HG03520 (cell line): ENCODE measurements around the gene WNT2B.
"Not testable (repeated sequence)": the region's sequence is repeated elsewhere in the genome, so short reads cannot be mapped to it uniquely, and the experiment has no call there.

ENCODE experiments used
- ATAC-seq: cut with Tn5 transposase; IDR thresholded peaks from one replicate; pipeline ENCODE4 v1.9.1; 2021; ENCODE audit warnings: mild to moderate bottlenecking, moderate library complexity; ENCODE audit not compliant: unreplicated experiment

WNT2B gene

DNA sequence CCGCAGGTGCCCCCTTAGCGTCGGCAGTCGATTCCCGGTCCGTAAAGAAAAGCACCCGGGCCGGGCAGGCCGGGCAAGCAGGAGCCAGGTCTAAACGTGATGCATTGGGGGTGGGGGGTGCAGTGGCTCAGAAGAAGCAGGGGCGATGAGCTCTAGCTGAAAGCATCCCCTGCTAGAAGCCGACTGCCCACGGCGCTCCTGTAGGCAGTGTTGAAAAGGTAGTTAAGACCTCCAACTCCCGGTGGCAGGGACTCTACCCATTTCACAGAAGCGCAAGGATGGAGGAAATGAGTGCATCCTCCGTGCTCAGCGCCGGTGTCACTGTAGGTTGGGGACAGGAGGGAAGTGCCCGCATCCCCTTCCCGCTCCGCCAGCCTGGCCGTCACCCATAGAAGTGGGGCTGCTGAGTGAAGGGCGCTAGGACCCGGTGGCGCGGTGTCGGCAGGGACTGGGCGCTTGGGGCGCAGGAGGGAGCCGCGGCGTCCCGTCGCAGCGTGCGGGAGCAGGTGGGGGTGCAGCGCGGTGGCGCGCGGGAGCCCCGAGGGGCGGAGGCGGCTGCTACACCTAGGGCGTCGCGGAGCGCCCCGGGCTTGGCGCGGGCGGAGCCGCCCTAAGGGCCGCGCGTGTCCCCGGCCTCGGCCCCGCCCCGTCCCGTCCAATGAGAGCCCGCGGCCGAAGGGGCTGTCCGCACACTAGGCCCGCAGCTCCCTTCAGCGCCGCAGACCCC, at the start of gene WNT2B:
Gene WNT2B (plus strand): TSS at position 688 of the 727 bp plus-strand sequence. CDS start 298 bp downstream, outside the sequence.
- peak; percentile 44 for ATAC-seq

DNA sequence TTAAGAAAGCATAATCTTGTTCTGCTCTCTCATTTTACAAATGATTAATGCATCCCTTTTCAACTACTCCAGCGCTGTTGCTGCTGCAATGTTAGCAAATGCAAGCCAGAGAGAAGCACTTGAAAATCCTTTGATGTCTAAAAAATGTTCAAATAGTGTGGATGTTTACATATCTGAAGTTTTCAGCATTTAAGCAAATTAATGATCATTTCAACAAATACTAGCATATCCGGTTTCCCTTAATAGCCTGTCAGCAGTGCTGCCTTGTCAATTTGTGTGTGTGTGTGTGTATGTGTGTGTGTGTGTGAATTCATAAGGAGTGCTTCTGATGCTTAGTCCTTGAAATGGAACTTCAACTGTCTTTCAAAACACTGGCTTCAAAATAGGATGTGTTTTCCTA, 48.1 kb upstream of the WNT2B start:
- no peak for ATAC-seq

DNA sequence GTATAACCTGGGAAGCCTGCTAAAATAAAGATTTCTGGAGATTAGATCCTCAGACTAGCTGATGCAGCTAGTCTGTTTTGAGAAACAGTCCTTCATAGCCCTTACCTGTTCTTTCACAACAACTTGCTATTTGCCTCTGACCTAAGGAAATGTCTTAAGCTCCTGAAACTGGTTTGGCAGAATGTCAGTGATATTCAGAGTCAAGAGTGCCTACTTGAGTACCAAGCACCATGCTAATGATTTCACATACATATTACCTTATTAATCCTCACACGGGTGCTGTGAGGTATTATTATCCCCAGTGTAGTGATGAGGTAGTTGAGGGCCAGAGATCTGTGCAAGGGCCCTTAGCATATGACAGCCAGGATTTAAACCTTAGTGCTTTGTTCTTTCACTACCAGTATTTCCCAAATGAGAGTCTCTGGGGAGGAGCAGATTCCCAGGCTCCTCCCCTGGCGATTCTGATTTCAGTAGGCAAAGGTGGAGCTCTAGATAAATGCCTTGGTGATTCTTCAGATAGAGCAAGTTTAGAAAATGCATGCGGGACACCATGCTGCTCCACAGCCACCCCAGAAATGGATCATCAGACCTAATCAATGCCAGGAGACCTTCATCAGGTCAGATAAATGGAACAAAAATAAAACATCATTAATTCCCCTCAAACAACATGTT, 47.4 kb upstream of the WNT2B start:
- no peak for ATAC-seq

- ATAC-seq, result no peak
Measured at GRCh38 chr1:112462953-112463279, 45.8 kb upstream of the WNT2B start.

- no peak for ATAC-seq
Measured at GRCh38 chr1:112464501-112464900, 44.3 kb upstream of the WNT2B start.

GRCh38 chr1:112465122-112465521, 43.6 kb upstream of the WNT2B start:
- no peak for ATAC-seq

DNA sequence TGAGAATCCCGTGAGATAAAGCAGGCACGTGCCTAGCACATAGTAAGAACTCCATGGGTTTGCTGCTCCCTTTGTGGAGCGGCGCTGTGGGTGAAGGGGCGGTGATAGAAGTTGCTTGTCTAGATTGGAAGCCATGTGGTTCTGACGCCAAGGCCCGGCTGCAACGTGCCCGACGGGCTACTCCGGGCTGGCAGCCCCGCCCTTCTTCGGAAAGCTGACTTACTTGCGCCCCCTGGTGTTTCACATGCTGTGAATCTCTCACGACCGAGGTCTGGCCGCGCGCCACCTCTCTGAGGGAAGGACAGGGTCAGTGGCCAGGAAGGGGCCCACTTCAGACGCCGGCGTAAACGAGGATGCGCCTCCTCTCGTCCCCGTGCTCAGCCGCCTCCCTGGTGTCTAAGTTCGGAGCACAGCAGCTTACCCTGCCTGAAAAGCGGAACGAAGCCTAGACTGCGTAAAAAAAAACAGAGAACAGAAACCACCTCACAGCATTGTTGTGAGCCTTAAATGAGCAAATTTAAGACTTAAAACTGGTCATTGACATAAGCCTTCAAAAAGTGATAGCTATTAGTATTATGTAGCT, 42.6 kb upstream of the WNT2B start:
- ATAC-seq, result peak; percentile 91

- not testable (repeated sequence) for ATAC-seq
Measured at GRCh38 chr1:112470324-112470723, 38.4 kb upstream of the WNT2B start.

GRCh38 chr1:112470966-112471365, 37.8 kb upstream of the WNT2B start:
- no peak for ATAC-seq

- ATAC-seq, result no peak
Measured at GRCh38 chr1:112472142-112472541, 36.6 kb upstream of the WNT2B start.

DNA sequence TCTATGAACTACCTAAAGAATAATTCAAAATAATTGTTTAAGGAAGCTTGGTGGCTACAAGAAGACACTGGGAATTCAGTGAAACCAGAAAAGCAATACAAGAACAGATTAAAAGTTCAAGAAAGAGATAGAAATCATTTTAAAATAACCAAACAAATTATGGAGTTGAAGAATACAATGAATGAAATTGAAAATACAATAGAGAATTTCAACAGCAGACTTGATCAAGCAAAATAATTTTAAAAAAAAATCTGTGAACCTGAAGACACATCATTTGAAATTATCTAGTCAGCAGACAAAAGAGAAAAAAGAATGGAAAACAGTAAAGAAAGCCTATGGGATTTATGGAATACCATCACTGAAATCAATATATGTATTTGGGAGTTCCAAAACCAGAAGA, 31.2 kb upstream of the WNT2B start:
- ATAC-seq, result no peak

- no peak for ATAC-seq
Measured at GRCh38 chr1:112478314-112478713, 30.5 kb upstream of the WNT2B start.

DNA sequence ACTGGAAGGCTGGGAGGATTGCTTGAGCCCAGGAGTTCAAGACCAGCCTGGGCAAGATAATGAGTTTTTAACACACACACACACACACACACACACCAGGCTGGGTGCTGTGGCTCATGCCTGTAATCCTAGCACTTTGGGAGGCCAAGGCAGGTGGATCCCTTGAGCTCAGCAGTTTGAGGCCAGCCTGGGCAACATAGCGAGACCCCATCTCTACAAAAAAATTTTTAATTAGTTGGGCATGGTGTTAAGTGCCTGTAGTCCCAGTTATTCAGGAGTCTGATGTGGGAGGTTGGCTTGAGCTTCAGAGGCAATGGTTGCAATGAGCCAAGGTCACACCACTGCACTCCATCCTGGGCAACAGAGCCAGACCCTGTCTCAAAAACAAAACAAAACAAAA, 22.7 kb upstream of the WNT2B start:
- ATAC-seq, result not testable (repeated sequence)

DNA sequence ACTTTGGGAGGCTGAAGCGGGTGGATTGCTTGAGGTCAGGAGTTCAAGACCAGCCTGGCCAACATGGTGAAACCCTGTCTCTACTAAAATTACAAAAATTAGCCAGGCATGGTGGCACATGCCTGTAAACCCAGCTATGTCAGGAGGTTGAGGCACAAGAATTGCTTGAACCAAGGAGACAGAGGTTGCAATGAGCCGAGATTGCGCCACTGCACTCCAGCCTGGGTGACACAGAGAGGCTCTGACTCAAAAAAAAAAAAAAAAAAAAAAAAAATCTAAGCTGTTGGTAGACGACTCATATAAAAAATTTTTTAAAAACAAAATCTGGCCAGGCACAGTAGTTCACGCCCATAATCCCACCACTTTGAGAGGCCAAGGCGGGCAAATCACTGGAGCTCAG, 21.1 kb upstream of the WNT2B start:
- ATAC-seq, result not testable (repeated sequence)

- ATAC-seq, result no peak
Measured at GRCh38 chr1:112488141-112488540, 20.6 kb upstream of the WNT2B start.

- ATAC-seq, result no peak
Measured at GRCh38 chr1:112492076-112492475, 16.7 kb upstream of the WNT2B start.

DNA sequence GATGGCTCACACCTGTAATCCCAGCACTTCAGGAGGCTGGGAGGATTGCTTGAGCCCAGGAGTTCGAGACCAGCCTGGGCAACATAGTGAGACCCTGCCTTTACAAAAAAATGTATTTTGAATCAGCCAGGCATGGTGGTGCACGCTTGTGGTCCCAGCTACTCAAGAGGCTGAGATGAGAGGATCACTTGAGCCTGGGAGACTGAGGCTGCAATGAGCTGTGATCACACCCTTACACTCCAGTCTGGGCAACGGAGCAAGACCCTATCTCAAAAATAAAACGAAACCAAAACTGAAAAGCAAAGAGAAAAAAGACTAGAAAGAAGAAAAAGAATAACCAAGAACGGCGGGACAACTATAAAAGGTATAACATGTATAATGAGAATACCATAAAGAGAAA, 15.4 kb upstream of the WNT2B start:
- ATAC-seq, result no peak

DNA sequence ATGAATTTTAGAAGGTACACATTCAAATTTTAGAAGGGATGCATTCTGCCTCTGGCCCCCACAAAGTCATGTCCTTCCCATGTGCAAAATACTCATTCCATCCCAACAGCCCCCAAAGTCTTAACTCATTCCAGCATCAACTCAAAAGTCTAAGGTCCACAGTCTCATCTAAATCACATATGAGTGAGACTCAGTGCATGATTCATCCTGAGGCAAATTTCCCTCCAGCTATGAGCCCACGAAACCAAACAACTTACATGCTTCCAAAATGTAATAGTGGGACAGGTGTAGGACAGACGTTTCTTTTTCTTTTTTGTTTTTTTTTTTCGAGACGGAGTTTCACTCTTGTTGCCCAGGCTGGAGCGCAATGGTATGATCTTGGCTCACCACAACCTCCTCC, 12.5 kb upstream of the WNT2B start:
- no peak for ATAC-seq

DNA sequence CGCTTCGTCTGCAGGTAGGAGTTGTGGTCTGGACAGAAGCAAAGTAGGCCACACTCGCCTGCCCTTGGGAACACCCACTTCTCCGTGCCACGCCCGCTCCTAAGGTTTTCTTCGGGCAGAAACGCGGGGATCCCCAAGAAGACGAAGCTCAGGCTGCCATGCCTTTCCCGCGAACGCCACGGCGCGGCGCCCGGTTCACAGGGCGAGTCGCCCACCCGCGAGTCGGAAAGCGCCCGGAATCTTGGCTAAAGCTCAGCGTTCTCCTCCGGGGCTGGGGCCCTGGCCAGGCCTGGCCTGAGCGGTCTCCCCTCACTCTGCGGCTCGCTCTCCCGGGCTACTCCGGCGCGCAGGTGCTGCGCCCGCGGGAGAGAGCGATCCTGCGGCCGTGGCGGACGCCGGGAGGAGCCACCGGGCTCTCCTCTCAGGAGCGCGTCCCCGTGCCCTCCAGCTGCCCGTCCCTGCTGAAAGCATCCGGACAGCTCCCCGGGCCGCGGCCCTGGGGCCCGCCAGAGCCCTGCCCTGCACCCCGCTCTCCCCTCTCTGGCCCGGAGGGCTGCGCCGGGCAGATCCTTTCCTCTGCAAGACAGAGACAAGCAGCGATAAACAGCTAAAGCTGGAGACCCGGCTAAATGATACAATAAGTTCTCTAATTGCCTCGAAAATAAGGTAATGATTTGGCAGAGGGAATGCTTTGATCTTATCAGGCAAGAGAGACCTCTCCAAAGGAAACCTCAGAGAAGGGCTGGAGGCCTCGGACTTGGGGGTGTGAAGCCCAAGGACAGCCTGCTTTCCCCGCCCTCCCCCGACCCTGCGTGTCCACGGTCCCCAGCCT, 6.7 kb upstream of the WNT2B start:
- ATAC-seq, result no peak

DNA sequence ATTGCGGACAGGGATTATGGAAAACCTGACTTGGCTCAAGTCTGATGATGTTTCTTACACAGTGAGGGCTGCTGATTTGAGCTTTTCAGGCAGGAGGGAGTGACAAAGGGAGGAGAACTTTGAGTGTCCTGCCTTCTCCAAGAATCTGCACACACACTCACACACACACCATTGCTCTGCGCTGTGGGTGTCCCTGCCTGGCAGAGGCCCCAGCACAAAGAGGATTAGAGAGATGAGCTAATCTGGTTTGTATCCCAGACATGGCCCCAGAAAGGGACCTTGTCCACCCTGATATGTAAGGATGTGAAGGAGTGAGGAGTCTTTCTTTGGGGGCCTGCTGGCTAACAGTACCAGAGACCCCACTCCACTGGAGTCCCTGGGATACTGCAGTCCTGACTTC, 5.9 kb upstream of the WNT2B start:
- ATAC-seq, result no peak

GRCh38 chr1:112504001-112504660, 4.6 kb upstream of the WNT2B start:
- ATAC-seq, result no peak
